Natural killer cell (primary cell): ENCODE measurements around the gene JAZF1. TPM values are rescaled to one million over a fixed set of nuclear protein-coding genes. Genes with fewer than 3 reads are reported as not detected.

ENCODE experiments used
- ATAC-seq, 3 donors: fragments of 150-1000 bp in 2 of 3; fragments of 200-7000 bp in 1 of 3; cut with Tn5 transposase; 1 replicate in 1 of 3; 2 replicates in 2 of 3; pipeline ENCODE4 v1.10.0; 2021; ENCODE audit warnings: mild to moderate bottlenecking in 2 of 3, moderate library complexity in 2 of 3
- DNase-seq, 2 donors: peaks; one replicate each; pipeline versions ENCODE4 v3.0.0 to v3.0.0-alpha.2; 2013 to 2021; ENCODE audit warnings: mixed read lengths in 1 of 2
- H3K27ac ChIP-seq: one replicate; pipeline ENCODE4 v1.5.1; 2013; ENCODE audit warnings: mild to moderate bottlenecking, low read length
- H3K27me3 ChIP-seq: one replicate; pipeline ENCODE4 v1.6.1; 2013; ENCODE audit warnings: low read length; ENCODE audit not compliant: control insufficient read depth, insufficient read depth
- H3K36me3 ChIP-seq: one replicate; pipeline ENCODE4 v1.6.1; 2013; ENCODE audit warnings: low read length; ENCODE audit not compliant: control insufficient read depth, insufficient read depth
- H3K4me1 ChIP-seq: one replicate; pipeline ENCODE4 v1.6.1; 2013; ENCODE audit warnings: low read length; ENCODE audit not compliant: control insufficient read depth, insufficient read depth
- H3K4me3 ChIP-seq: one replicate; pipeline ENCODE4 v1.5.1; 2013; ENCODE audit warnings: low read length
- H3K9me3 ChIP-seq: one replicate; pipeline ENCODE4 v1.6.1; 2013; ENCODE audit warnings: low read length; ENCODE audit not compliant: control insufficient read depth, insufficient read depth
- H3K27ac Mint-ChIP-seq, 2 donors: one replicate each; pipeline ENCODE4 v1.8.0; 2022; ENCODE audit warnings: mild to moderate bottlenecking in 2 of 2, mixed read lengths in 2 of 2, moderate library complexity in 1 of 2
- H3K27me3 Mint-ChIP-seq, 2 donors: one replicate each; pipeline ENCODE4 v1.8.0; 2022; ENCODE audit warnings: low read depth in 2 of 2, mixed read lengths in 2 of 2
- H3K36me3 Mint-ChIP-seq: one replicate; pipeline ENCODE4 v1.8.0; 2022; ENCODE audit warnings: mixed read lengths
- H3K4me1 Mint-ChIP-seq, 2 donors: one replicate each; pipeline ENCODE4 v1.8.0; 2022; ENCODE audit warnings: mixed read lengths in 2 of 2
- H3K4me3 Mint-ChIP-seq: one replicate; pipeline ENCODE4 v1.8.0; 2022; ENCODE audit warnings: mild to moderate bottlenecking, moderate library complexity, mixed read lengths
- H3K9me3 Mint-ChIP-seq, 2 donors: one replicate each; pipeline ENCODE4 v1.8.0; 2022; ENCODE audit warnings: mixed read lengths in 2 of 2
- WGBS: methylation state at CpG from one replicate; pipeline ENCODE4 v1.1.7; 2013; ENCODE audit warnings: missing lambda C conversion rate; ENCODE audit not compliant: insufficient coverage; 5-methylcytosine and 5-hydroxymethylcytosine counted together
- intact Hi-C: fragments of 100-400 bp; cut with micrococcal nuclease; formaldehyde crosslinking; loops from one replicate; pipeline ENCODE4 v1.14.2; 2022
- total RNA-seq, 4 donors: library from RNA; stranded (reverse); fragments of 120-200 nt in 1 of 4; gene quantifications; one replicate each; pipeline versions ENCODE4 v1.2.3 to v1.2.4, GENCODE V29; 2013 to 2022
- TF ChIP-seq, protein P1 (sequence below): fragments of 200-600 bp; IDR thresholded peaks from one replicate; pipeline ENCODE4 v1.8.0; 2022; ENCODE audit warnings: antibody characterized with exemption

JAZF1 gene
- total RNA-seq, 3 donors from 2014 or later (not counting 1 experiment from before 2014, with no cell fraction given) = 82.5 to 89.7 (median 87.6) TPM

DNA sequence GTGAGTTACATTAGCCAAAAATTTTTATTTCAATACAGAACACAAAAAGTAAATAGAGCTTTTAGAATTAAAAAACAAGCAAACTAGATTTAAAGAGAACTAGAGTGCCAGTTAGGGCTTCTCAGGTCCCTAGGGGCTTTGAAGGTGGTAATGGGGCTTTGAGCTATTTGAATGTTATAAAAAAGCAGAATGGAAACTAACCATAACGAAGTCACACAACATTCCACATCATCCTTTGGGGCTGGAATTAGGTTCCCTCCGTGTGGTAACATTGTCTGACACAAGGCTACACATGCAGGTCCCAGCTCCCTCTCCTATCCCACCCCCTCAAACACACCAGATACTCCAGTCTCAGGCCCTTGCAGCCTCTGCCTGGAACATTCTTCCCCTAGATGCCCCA is 15.3 kb downstream of the JAZF1 start:
- peaks cover 7% of the 10 kb centered on the region for H3K4me1 ChIP-seq
- H3K27me3 Mint-ChIP-seq = no peaks in the 10 kb centered on the region
- no peaks in the 10 kb centered on the region for H3K36me3 Mint-ChIP-seq
- ATAC-seq = no peak
- no peaks in the 10 kb centered on the region for H3K9me3 ChIP-seq
- no peaks in the 10 kb centered on the region for H3K27me3 ChIP-seq
- H3K4me3 Mint-ChIP-seq = no peak overlapping the region
- intact Hi-C loops = no loop called here
- H3K27ac Mint-ChIP-seq = peak overlapping the region; percentile 10 to 57
- 60% methylated on average over 2 of the region's 2 CpGs for WGBS
- no peak for DNase-seq
- TF ChIP-seq, protein P1, sequence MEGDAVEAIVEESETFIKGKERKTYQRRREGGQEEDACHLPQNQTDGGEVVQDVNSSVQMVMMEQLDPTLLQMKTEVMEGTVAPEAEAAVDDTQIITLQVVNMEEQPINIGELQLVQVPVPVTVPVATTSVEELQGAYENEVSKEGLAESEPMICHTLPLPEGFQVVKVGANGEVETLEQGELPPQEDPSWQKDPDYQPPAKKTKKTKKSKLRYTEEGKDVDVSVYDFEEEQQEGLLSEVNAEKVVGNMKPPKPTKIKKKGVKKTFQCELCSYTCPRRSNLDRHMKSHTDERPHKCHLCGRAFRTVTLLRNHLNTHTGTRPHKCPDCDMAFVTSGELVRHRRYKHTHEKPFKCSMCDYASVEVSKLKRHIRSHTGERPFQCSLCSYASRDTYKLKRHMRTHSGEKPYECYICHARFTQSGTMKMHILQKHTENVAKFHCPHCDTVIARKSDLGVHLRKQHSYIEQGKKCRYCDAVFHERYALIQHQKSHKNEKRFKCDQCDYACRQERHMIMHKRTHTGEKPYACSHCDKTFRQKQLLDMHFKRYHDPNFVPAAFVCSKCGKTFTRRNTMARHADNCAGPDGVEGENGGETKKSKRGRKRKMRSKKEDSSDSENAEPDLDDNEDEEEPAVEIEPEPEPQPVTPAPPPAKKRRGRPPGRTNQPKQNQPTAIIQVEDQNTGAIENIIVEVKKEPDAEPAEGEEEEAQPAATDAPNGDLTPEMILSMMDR = no peak
- H3K4me1 Mint-ChIP-seq = peaks cover 70 to 71% of the 10 kb centered on the region in 2 donors
- H3K9me3 Mint-ChIP-seq = no peaks in the 10 kb centered on the region
- no peak overlapping the region for H3K4me3 ChIP-seq
- H3K27ac ChIP-seq = peak overlapping the region; percentile 3
- peaks cover 12% of the 10 kb centered on the region for H3K36me3 ChIP-seq

- peak overlapping the region; percentile 17 to 54 for H3K27ac Mint-ChIP-seq
- H3K9me3 Mint-ChIP-seq = no peaks in the 10 kb centered on the region
- TF ChIP-seq, protein P1 = no peak
- no peak overlapping the region for H3K27ac ChIP-seq
- H3K9me3 ChIP-seq = no peaks in the 10 kb centered on the region
- H3K4me3 Mint-ChIP-seq = no peak overlapping the region
- intact Hi-C loops = no loop called here
- H3K27me3 ChIP-seq = no peaks in the 10 kb centered on the region
- H3K4me1 ChIP-seq = peaks cover 7% of the 10 kb centered on the region
- DNase-seq (no peak), ATAC-seq (peak in 1 of 3 donors; percentile 30)
- no peaks in the 10 kb centered on the region for H3K27me3 Mint-ChIP-seq
- H3K4me1 Mint-ChIP-seq = peaks cover 65 to 73% of the 10 kb centered on the region in 2 donors
- H3K36me3 ChIP-seq = peaks cover 4% of the 10 kb centered on the region
- H3K4me3 ChIP-seq = no peak overlapping the region
- H3K36me3 Mint-ChIP-seq = no peaks in the 10 kb centered on the region
Observed at GRCh38 chr7:28163949-28164348, 16.6 kb downstream of the JAZF1 start.

- H3K4me3 ChIP-seq = no peak overlapping the region
- Mint-ChIP-seq H3K27me3 (no peaks in the 10 kb centered on the region), H3K4me1 (peaks cover 78 to 83% of the 10 kb centered on the region in 2 donors), H3K9me3 (no peaks in the 10 kb centered on the region), H3K36me3 (no peaks in the 10 kb centered on the region), H3K27ac (peak overlapping the region in 1 of 2 donors; percentile 11), H3K4me3 (no peak overlapping the region)
- H3K36me3 ChIP-seq = no peaks in the 10 kb centered on the region
- intact Hi-C loops = no loop called here
- no peaks in the 10 kb centered on the region for H3K9me3 ChIP-seq
- WGBS = 75% methylated on average over 1 of the region's 1 CpG
- ATAC-seq = no peak
- H3K27ac ChIP-seq = no peak overlapping the region
- H3K27me3 ChIP-seq = no peaks in the 10 kb centered on the region
- TF ChIP-seq, protein P1 = no peak
- peaks cover 19% of the 10 kb centered on the region for H3K4me1 ChIP-seq
- no peak for DNase-seq
Observed at GRCh38 chr7:28161331-28161730, 19.3 kb downstream of the JAZF1 start.

- TF ChIP-seq, protein P1 = no peak
- Mint-ChIP-seq H3K4me1 (peaks cover 80 to 87% of the 10 kb centered on the region in 2 donors), H3K36me3 (no peaks in the 10 kb centered on the region), H3K9me3 (no peaks in the 10 kb centered on the region), H3K4me3 (no peak overlapping the region), H3K27me3 (no peaks in the 10 kb centered on the region), H3K27ac (peak overlapping the region; percentile 28 to 31)
- intact Hi-C loops = no loop called here
- H3K4me1 ChIP-seq = peaks cover 25% of the 10 kb centered on the region
- H3K4me3 ChIP-seq = no peak overlapping the region
- H3K27ac ChIP-seq = no peak overlapping the region
- ATAC-seq = no peak
- no peaks in the 10 kb centered on the region for H3K27me3 ChIP-seq
- no peak for DNase-seq
- no peaks in the 10 kb centered on the region for H3K36me3 ChIP-seq
- 97% methylated on average over 4 of the region's 4 CpGs for WGBS
- H3K9me3 ChIP-seq = no peaks in the 10 kb centered on the region
Observed at GRCh38 chr7:28160551-28160991, 20.0 kb downstream of the JAZF1 start.
